ENCODE measurements around the gene TOP3B. TPM values are rescaled to one million over a fixed set of nuclear protein-coding genes. Genes with fewer than 3 reads are reported as not detected.
A peak's percentile ranks its signal among the peaks of the same experiment; 100 is the strongest.

The TOP3B gene
- total and polyA plus RNA-seq, 9 of the 15 experiments (the other 6 are each of a cell fraction or from before 2014, with no cell fraction given) = 3.0 to 188 (median 112) TPM

- TF ChIP-seq, protein P1, sequence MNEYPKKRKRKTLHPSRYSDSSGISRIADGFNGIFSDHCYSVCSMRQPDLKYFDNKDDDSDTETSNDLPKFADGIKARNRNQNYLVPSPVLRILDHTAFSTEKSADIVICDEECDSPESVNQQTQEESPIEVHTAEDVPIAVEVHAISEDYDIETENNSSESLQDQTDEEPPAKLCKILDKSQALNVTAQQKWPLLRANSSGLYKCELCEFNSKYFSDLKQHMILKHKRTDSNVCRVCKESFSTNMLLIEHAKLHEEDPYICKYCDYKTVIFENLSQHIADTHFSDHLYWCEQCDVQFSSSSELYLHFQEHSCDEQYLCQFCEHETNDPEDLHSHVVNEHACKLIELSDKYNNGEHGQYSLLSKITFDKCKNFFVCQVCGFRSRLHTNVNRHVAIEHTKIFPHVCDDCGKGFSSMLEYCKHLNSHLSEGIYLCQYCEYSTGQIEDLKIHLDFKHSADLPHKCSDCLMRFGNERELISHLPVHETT (CRISPR knock-in tag; conservative IDR thresholded peaks at IDR 0.05 in 1 of 2, IDR thresholded peaks at IDR 0.05 in 1 of 2) = peak in 1 of 2 experiments; percentile 74; a peak in 1 of 4 replicates
These were observed 65.2 kb downstream of the TOP3B start (continued) for GRCh38 chr22:21917181-21917958.

DNA sequence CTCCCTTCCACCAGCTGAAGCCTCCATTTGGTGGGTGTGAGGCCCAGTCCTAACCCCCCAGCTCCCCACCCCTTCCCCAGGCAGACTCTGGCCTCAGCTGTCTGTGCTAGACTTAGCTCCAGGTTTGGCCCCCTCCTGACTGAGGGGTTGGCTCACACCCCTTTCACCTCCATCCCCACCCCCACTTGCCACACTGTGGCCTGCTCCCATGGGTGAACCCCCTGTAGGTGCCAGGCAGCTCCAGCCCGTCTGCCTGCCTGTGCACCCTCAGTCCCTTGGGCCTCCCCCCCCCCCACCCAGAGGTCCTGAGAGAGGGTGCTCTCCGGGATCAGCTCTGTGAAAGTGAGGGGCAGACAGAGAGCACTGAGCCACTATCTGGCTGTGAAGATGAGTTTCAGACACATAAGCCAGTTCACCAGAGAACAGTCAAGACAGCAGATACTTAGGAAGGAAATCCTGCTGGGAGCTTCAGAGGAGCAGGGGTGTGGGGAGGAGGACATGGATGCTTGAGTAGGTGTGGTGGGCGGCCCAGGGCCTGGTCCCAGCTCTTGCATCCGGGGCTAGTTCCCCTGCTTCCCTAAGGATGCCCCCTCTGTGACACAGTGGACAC, 66.2 kb downstream of the TOP3B start:
- POLR2A ChIA-PET = interaction anchor here (0.6 to 49.7 kb wide), 21 partner anchors 3 to 850 kb away, joined by 3 to 1041 read pairs (median 4); partner anchors contain the start of genes MAPK1 and PPM1F
- H4K20me1 ChIP-seq (replicated peaks; ENCODE audit: control insufficient read depth, insufficient read depth, low read length) = peaks cover 28% of the 10 kb centered on the region
- TF ChIP-seq, protein P2, sequence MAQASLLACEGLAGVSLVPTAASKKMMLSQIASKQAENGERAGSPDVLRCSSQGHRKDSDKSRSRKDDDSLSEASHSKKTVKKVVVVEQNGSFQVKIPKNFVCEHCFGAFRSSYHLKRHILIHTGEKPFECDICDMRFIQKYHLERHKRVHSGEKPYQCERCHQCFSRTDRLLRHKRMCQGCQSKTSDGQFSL (CRISPR knock-in tag; IDR thresholded peaks at IDR 0.05) = peak; percentile 89; the same call in 1 of the 2 replicates
- TF ChIP-seq, protein P2 (tag; IDR thresholded peaks at IDR 0.05) = 0 out of 4 replicates have a peak, but pooled peaks of 1 of the 2 experiments have one; percentile 12
- no peak for TF ChIP-seq FOS (IDR thresholded peaks at IDR 0.05; ENCODE audit: extremely low read depth, insufficient read length)
- no peak for TF ChIP-seq NR1H2 (CRISPR knock-in tag; IDR thresholded peaks at IDR 0.05)
- TF ChIP-seq, protein P3, sequence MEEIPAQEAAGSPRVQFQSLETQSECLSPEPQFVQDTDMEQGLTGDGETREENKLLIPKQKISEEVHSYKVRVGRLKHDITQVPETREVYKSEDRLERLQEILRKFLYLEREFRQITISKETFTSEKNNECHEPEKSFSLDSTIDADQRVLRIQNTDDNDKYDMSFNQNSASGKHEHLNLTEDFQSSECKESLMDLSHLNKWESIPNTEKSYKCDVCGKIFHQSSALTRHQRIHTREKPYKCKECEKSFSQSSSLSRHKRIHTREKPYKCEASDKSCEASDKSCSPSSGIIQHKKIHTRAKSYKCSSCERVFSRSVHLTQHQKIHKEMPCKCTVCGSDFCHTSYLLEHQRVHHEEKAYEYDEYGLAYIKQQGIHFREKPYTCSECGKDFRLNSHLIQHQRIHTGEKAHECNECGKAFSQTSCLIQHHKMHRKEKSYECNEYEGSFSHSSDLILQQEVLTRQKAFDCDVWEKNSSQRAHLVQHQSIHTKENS (CRISPR knock-in tag; IDR thresholded peaks at IDR 0.05) = no peak
- TF ChIP-seq SIN3B (IDR thresholded peaks at IDR 0.05; ENCODE audit: low read depth) = no peak
- TF ChIP-seq CREM (IDR thresholded peaks at IDR 0.05; ENCODE audit: low read depth) = no peak
- TF ChIP-seq ZNF143 (CRISPR knock-in tag; IDR thresholded peaks at IDR 0.05) = 0 out of 2 replicates have a peak, but pooled peaks have one; percentile 10
- no peak for TF ChIP-seq ZKSCAN3 (CRISPR knock-in tag; IDR thresholded peaks at IDR 0.05)
- TF ChIP-seq TFAP4 (CRISPR knock-in tag; IDR thresholded peaks at IDR 0.05; ENCODE audit: borderline replicate concordance) = no peak
- peak in 1 of 2 experiments; percentile 73; a peak in 1 of 4 replicates for TF ChIP-seq FOXA3 (CRISPR knock-in tag; conservative IDR thresholded peaks at IDR 0.05 in 1 of 2, IDR thresholded peaks at IDR 0.05 in 1 of 2)
- TF ChIP-seq SREBF2 (CRISPR knock-in tag; IDR thresholded peaks at IDR 0.05) = no peak

More for the DNA sequence above, 66.2 kb downstream of the TOP3B start:
- Histone ChIP-seq H3K36me3 (ENCODE audit: control insufficient read depth, insufficient read depth, low read length) (no peaks in the 10 kb centered on the region), H3K9ac (ENCODE audit: insufficient read depth in 1 of 2, low read depth in 2 of 2, low read length in 2 of 2) (peak overlapping the region in 1 of 2 experiments; percentile 39; a peak in 2 of 4 replicates), H3K4me1 (replicated peaks in 1 of 2; ENCODE audit: control insufficient read depth in 2 of 2, insufficient read depth in 2 of 2, low read length in 2 of 2) (peaks cover 0 to 33% of the 10 kb centered on the region in 2 experiments; a peak in 3 of 5 replicates), H3K27ac (ENCODE audit: extremely low read depth, low read depth, low read length) (no peak overlapping the region), H3K27me3 (ENCODE audit: control insufficient read depth in 2 of 2, insufficient read depth in 2 of 2, low read length in 2 of 2) (no peaks in the 10 kb centered on the region), H3K9me3 (replicated peaks; ENCODE audit: control insufficient read depth, insufficient read depth, low read depth, low read length) (no peaks in the 10 kb centered on the region), H3K4me3 (no peak overlapping the region), H3K79me2 (ENCODE audit: control insufficient read depth, insufficient read depth, low read length) (no peaks in the 10 kb centered on the region), H2AFZ (ENCODE audit: low read depth, low read length) (no peak overlapping the region), H3K9me1 (ENCODE audit: control insufficient read depth, insufficient read depth, low read length) (no peaks in the 10 kb centered on the region), H3K4me2 (ENCODE audit: insufficient read depth, low read length) (no peak overlapping the region)
- CTCF ChIA-PET (ENCODE audit: low intra/inter-chr PET ratio) = interaction anchor here (1.3 kb wide), 1 partner anchor 203 kb away, joined by 7 read pairs; no protein-coding TSS in a partner anchor
- BruUV-seq (replicated peaks) = no TSS peak
- no peak for DNase-seq (ENCODE audit: extremely low read depth in 1 of 4, low spot score in 3 of 4)
- in situ Hi-C loops (cut with MboI) (no loop called here), intact Hi-C loops (cut with micrococcal nuclease) (no loop called here)
- FAIRE-seq = no peak
- 18% methylated on average over 4 of the region's 4 CpGs for WGBS (ENCODE audit: insufficient coverage, low coverage, missing lambda C conversion rate)
- peak; percentile 6 for ATAC-seq
